Esophagus muscularis mucosa (tissue), 4 donors: ENCODE data around the gene SMIM5.

Experiments used
- CTCF ChIP-seq, 3 experiments: fragments of 200-600 bp in 2 of 3; fragments of 450-650 bp in 1 of 3; sonication (generic) in 2 of 3; IDR thresholded peaks; one replicate each; pipeline ENCODE4 v1.5.1; 2017 to 2019; ENCODE audit warnings: antibody characterized with exemption in 3 of 3, mild to moderate bottlenecking in 2 of 3, moderate library complexity in 1 of 3
- EP300 ChIP-seq: sonication (generic); formaldehyde crosslinking; IDR thresholded peaks from one replicate; pipeline ENCODE4 v1.6.1; 2017; ENCODE audit warnings: antibody characterized with exemption
- POLR2A ChIP-seq: fragments of 450-650 bp; IDR thresholded peaks from one replicate; pipeline ENCODE4 v1.6.1; 2017; ENCODE audit warnings: antibody characterized with exemption, moderate library complexity, mild to moderate bottlenecking, low read depth
- POLR2AphosphoS5 ChIP-seq, 2 donors: sonication (generic); formaldehyde crosslinking; IDR thresholded peaks; one replicate each; pipeline ENCODE4 v1.6.1; 2017; ENCODE audit warnings: antibody characterized with exemption in 2 of 2

DNA sequence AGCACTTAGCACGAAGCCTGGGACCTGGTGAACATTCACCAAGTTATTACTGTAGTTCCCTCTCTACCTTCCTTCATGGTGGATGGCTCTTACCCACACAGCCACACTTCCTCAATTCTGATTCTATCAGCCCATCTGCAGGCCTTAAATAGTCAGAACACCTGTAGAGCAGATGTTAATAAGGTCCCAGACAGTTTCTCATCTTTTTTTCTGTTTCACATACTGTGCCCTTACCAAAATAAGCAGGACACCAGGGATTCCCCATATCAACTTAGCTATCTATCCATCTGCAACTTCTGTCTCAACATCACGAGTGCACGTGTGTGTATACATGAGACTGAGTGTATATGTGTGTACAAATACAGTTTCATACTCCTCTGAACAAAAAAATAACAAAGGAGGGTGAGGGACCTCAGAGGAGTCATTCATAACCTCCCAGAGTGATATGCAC, 30.9 kb downstream of the SMIM5 start:
- no peak for TF ChIP-seq POLR2A
- no peak for TF ChIP-seq CTCF (IDR thresholded peaks at IDR 0.05)
- no peak for TF ChIP-seq EP300
- TF ChIP-seq POLR2AphosphoS5 (IDR thresholded peaks at IDR 0.05), result no peak
